HepG2 (cell line): Measurements from ENCODE around the gene PPARA. TPM values are rescaled to one million over a fixed set of nuclear protein-coding genes. Genes with fewer than 3 reads are reported as not detected.

Source experiments
- FOXJ3 ChIP-seq: sonication (generic); formaldehyde crosslinking; IDR thresholded peaks from 2 replicates; pipeline ENCODE4 v1.4.0; 2020; ENCODE audit warnings: missing genetic modification reagents, mild to moderate bottlenecking, borderline replicate concordance
- GFI1 ChIP-seq: sonication (generic); formaldehyde crosslinking; IDR thresholded peaks from 2 replicates; pipeline ENCODE4 v1.5.0; 2020; ENCODE audit warnings: missing genetic modification reagents, mild to moderate bottlenecking, borderline replicate concordance
- HNRNPK ChIP-seq: fragments of 200-400 bp; formaldehyde crosslinking; IDR thresholded peaks from 2 replicates; pipeline ENCODE4 v1.6.1; 2018; ENCODE audit warnings: low read length, low read depth, moderate library complexity, mild to moderate bottlenecking; ENCODE audit not compliant: poor library complexity, severe bottlenecking
- MAFG ChIP-seq: sonication (generic); formaldehyde crosslinking; IDR thresholded peaks from 2 replicates; pipeline ENCODE4 v1.5.1; 2020; ENCODE audit warnings: mild to moderate bottlenecking, missing genetic modification reagents
- MTF2 ChIP-seq: sonication (generic); formaldehyde crosslinking; IDR thresholded peaks from 2 replicates; pipeline ENCODE4 v1.5.0; 2020; ENCODE audit warnings: missing genetic modification reagents, borderline replicate concordance
- NONO ChIP-seq, 2 experiments: fragments of 450-650 bp in 1 of 2; sonication (generic) in 1 of 2; formaldehyde crosslinking in 1 of 2; IDR thresholded peaks in 1 of 2; conservative IDR thresholded peaks in 1 of 2; 2 replicates each; pipeline versions ENCODE4 v1.6.1 to v1.8.0; 2017 to 2022; ENCODE audit warnings: mild to moderate bottlenecking in 1 of 2, missing genetic modification reagents in 1 of 2, moderate library complexity in 1 of 2
- PRPF4 ChIP-seq: fragments of 200-400 bp; formaldehyde crosslinking; IDR thresholded peaks from 2 replicates; pipeline ENCODE4 v1.6.1; 2016; ENCODE audit warnings: low read length, low read depth; ENCODE audit not compliant: poor library complexity, severe bottlenecking
- RBM39 ChIP-seq: fragments of 200-400 bp; formaldehyde crosslinking; IDR thresholded peaks from one replicate; pipeline ENCODE4 v1.6.1; 2018; ENCODE audit warnings: antibody characterized with exemption, mild to moderate bottlenecking, low read depth, low read length; ENCODE audit not compliant: poor library complexity, severe bottlenecking
- SALL1 ChIP-seq: sonication (generic); formaldehyde crosslinking; IDR thresholded peaks from 2 replicates; pipeline ENCODE4 v1.8.0; 2022; ENCODE audit warnings: mild to moderate bottlenecking, missing genetic modification reagents
- SOX13 ChIP-seq, 3 experiments: fragments of 450-650 bp in 1 of 3; sonication (generic) in 1 of 3; formaldehyde crosslinking in 1 of 3; IDR thresholded peaks in 2 of 3; conservative IDR thresholded peaks in 1 of 3; 2 replicates each; pipeline versions ENCODE4 v1.5.0 to v1.6.1; 2016 to 2020; ENCODE audit warnings: antibody characterized with exemption in 1 of 3, mild to moderate bottlenecking in 1 of 3, missing compliant biosample characterization in 1 of 3, missing genetic modification reagents in 1 of 3, moderate library complexity in 1 of 3
- ZFP90 ChIP-seq: sonication (generic); formaldehyde crosslinking; IDR thresholded peaks from 2 replicates; pipeline ENCODE4 v1.8.0; 2022; ENCODE audit warnings: missing genetic modification reagents, mild to moderate bottlenecking, inconsistent platforms, borderline replicate concordance
- ZNF10 ChIP-seq: sonication (generic); formaldehyde crosslinking; IDR thresholded peaks from 2 replicates; pipeline ENCODE4 v1.4.0; 2020; ENCODE audit warnings: mild to moderate bottlenecking, low read depth, missing genetic modification reagents, borderline replicate concordance
- ZNF17 ChIP-seq: sonication (generic); formaldehyde crosslinking; IDR thresholded peaks from 2 replicates; pipeline ENCODE4 v1.5.0; 2020; ENCODE audit warnings: mild to moderate bottlenecking, missing genetic modification reagents
- ZNF431 ChIP-seq: sonication (generic); formaldehyde crosslinking; IDR thresholded peaks from 2 replicates; pipeline ENCODE4 v1.9.0; 2022; ENCODE audit warnings: missing genetic modification reagents, low read depth, mild to moderate bottlenecking, borderline replicate concordance
- ZNF441 ChIP-seq: sonication (generic); formaldehyde crosslinking; IDR thresholded peaks from 2 replicates; pipeline ENCODE4 v1.7.0; 2021; ENCODE audit warnings: missing genetic modification reagents, borderline replicate concordance
- ZNF468 ChIP-seq: sonication (generic); formaldehyde crosslinking; IDR thresholded peaks from 2 replicates; pipeline ENCODE4 v1.8.0; 2022; ENCODE audit warnings: mild to moderate bottlenecking, moderate library complexity, missing genetic modification reagents
- polyA plus RNA-seq, 8 experiments: library from polyadenylated mRNA; depleted of rRNA in 3 of 8; stranded (reverse) in 7 of 8; unstranded in 1 of 8; fragments of >200 nt; fragmentation: Illumina TruSeq in 4 of 8; extraction: Trizol in 4 of 8; gene quantifications; 2 replicates each; pipeline versions ENCODE4 v1.2.1 to v1.2.3, GENCODE V29; 2011 to 2016; ENCODE audit warnings: low read depth in 4 of 8, missing spikeins in 1 of 8, mixed read lengths in 1 of 8; ENCODE audit not compliant: insufficient read depth in 1 of 8
- total RNA-seq, 5 experiments: library from RNA; depleted of rRNA; stranded (reverse); fragments of >200 nt; fragmentation: Illumina TruSeq; extraction: Trizol; gene quantifications; 2 replicates each; pipeline ENCODE4 v1.2.3, GENCODE V29; 2016; ENCODE audit warnings: low read depth in 1 of 5
- TF ChIP-seq, protein P1 (sequence below): sonication (generic); formaldehyde crosslinking; IDR thresholded peaks from 2 replicates; pipeline ENCODE4 v1.4.0; 2020; ENCODE audit warnings: missing genetic modification reagents, low read depth, mild to moderate bottlenecking, borderline replicate concordance
- TF ChIP-seq, protein P2 (sequence below): sonication (generic); formaldehyde crosslinking; IDR thresholded peaks from 2 replicates; pipeline ENCODE4 v1.4.0; 2020; ENCODE audit warnings: missing genetic modification reagents; ENCODE audit errors: not compliant biosample characterization
- TF ChIP-seq, protein P3 (sequence below): sonication (generic); formaldehyde crosslinking; IDR thresholded peaks from 2 replicates; pipeline ENCODE4 v1.4.0; 2020; ENCODE audit warnings: missing genetic modification reagents
- TF ChIP-seq, protein P4 (sequence below): IDR thresholded peaks from 2 replicates; pipeline ENCODE4 v1.4.0; 2020; ENCODE audit warnings: mild to moderate bottlenecking, missing genetic modification reagents

Gene PPARA
- total and polyA plus RNA-seq, 2 of the 13 experiments (the other 11 are each of a cell fraction or from before 2014, with no cell fraction given) = 18.2 to 24.7 TPM

DNA sequence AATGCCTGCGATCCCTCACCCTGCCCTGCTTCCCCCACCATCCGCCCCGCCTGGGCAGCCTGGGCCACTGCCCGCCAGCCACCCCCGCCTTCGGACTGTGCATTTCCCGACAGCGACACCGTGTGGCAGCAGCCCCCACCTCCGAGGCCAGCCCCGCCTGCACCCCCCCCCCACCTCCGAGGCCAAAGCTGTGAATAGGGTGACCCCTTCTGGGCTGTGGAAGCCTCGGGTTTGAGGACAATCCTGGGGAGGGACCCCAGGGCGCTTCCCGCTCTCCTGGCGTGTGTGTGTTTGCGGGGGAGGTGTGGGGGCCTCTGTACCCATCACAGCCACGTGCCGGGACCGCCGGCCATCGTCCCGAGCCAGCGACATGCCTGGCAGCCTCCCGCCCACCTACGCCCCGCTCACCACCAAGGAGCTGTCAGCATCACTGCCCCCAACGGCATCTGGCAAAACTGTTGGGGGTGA lies 33.8 kb upstream of the PPARA start (continued):
- no peak for TF ChIP-seq ZNF17 (CRISPR knock-in tag)
- no peak for TF ChIP-seq ZNF10 (CRISPR knock-in tag)
- TF ChIP-seq MTF2 (CRISPR knock-in tag) = peak; percentile 64; the same call in 1 of the 2 replicates
- TF ChIP-seq PRPF4 = no peak
- no peak for TF ChIP-seq FOXJ3 (CRISPR knock-in tag)
- peak; percentile 32 for TF ChIP-seq RBM39
- TF ChIP-seq, protein P1, sequence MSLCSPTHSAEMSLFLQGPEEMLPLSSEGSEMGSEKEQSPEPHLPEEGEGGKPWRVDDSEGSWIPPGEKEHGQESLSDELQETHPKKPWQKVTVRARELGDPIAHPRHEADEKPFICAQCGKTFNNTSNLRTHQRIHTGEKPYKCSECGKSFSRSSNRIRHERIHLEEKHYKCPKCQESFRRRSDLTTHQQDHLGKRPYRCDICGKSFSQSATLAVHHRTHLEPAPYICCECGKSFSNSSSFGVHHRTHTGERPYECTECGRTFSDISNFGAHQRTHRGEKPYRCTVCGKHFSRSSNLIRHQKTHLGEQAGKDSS (CRISPR knock-in tag) = no peak; the same call in 1 of the 2 replicates
- no peak for TF ChIP-seq NONO (IDR thresholded peaks at IDR 0.05)
- TF ChIP-seq NONO (CRISPR knock-in tag; conservative IDR thresholded peaks at IDR 0.05) = peak; percentile 73
- TF ChIP-seq ZNF431 (CRISPR knock-in tag) = no peak
- no peak for TF ChIP-seq GFI1 (CRISPR knock-in tag)
- TF ChIP-seq MAFG (CRISPR knock-in tag) = no peak
- TF ChIP-seq SOX13 (IDR thresholded peaks at IDR 0.05) = no peak
- TF ChIP-seq SOX13 (CRISPR knock-in tag; conservative IDR thresholded peaks at IDR 0.05 in 1 of 2, IDR thresholded peaks at IDR 0.05 in 1 of 2) = no peak
- TF ChIP-seq, protein P2, sequence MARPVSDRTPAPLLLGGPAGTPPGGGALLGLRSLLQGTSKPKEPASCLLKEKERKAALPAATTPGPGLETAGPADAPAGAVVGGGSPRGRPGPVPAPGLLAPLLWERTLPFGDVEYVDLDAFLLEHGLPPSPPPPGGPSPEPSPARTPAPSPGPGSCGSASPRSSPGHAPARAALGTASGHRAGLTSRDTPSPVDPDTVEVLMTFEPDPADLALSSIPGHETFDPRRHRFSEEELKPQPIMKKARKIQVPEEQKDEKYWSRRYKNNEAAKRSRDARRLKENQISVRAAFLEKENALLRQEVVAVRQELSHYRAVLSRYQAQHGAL = no peak
- TF ChIP-seq ZNF468 (CRISPR knock-in tag) = no peak
- TF ChIP-seq, protein P3, sequence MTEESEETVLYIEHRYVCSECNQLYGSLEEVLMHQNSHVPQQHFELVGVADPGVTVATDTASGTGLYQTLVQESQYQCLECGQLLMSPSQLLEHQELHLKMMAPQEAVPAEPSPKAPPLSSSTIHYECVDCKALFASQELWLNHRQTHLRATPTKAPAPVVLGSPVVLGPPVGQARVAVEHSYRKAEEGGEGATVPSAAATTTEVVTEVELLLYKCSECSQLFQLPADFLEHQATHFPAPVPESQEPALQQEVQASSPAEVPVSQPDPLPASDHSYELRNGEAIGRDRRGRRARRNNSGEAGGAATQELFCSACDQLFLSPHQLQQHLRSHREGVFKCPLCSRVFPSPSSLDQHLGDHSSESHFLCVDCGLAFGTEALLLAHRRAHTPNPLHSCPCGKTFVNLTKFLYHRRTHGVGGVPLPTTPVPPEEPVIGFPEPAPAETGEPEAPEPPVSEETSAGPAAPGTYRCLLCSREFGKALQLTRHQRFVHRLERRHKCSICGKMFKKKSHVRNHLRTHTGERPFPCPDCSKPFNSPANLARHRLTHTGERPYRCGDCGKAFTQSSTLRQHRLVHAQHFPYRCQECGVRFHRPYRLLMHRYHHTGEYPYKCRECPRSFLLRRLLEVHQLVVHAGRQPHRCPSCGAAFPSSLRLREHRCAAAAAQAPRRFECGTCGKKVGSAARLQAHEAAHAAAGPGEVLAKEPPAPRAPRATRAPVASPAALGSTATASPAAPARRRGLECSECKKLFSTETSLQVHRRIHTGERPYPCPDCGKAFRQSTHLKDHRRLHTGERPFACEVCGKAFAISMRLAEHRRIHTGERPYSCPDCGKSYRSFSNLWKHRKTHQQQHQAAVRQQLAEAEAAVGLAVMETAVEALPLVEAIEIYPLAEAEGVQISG (CRISPR knock-in tag) = peak; percentile 45; the same call in 1 of the 2 replicates
- peak; percentile 86 for TF ChIP-seq ZFP90
- TF ChIP-seq ZNF441 (CRISPR knock-in tag) = no peak
- TF ChIP-seq SALL1 (CRISPR knock-in tag) = peak; percentile 55
- peak; percentile 62 for TF ChIP-seq HNRNPK
- TF ChIP-seq, protein P4, sequence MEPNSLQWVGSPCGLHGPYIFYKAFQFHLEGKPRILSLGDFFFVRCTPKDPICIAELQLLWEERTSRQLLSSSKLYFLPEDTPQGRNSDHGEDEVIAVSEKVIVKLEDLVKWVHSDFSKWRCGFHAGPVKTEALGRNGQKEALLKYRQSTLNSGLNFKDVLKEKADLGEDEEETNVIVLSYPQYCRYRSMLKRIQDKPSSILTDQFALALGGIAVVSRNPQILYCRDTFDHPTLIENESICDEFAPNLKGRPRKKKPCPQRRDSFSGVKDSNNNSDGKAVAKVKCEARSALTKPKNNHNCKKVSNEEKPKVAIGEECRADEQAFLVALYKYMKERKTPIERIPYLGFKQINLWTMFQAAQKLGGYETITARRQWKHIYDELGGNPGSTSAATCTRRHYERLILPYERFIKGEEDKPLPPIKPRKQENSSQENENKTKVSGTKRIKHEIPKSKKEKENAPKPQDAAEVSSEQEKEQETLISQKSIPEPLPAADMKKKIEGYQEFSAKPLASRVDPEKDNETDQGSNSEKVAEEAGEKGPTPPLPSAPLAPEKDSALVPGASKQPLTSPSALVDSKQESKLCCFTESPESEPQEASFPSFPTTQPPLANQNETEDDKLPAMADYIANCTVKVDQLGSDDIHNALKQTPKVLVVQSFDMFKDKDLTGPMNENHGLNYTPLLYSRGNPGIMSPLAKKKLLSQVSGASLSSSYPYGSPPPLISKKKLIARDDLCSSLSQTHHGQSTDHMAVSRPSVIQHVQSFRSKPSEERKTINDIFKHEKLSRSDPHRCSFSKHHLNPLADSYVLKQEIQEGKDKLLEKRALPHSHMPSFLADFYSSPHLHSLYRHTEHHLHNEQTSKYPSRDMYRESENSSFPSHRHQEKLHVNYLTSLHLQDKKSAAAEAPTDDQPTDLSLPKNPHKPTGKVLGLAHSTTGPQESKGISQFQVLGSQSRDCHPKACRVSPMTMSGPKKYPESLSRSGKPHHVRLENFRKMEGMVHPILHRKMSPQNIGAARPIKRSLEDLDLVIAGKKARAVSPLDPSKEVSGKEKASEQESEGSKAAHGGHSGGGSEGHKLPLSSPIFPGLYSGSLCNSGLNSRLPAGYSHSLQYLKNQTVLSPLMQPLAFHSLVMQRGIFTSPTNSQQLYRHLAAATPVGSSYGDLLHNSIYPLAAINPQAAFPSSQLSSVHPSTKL (CRISPR knock-in tag) = 0 out of 2 replicates have a peak, but pooled peaks have one; percentile 19
